H54 (cell line): ENCODE results near the gene EIF3F.

Experiments
- DNase-seq: peaks from one replicate; pipeline ENCODE4 v3.0.0; 2011; ENCODE audit warnings: low spot score, mixed read lengths; ENCODE audit not compliant: insufficient read length
- FAIRE-seq: peaks from 3 replicates; lab custom pipeline; 2011; peaks lifted over from hg19 to GRCh38; lab: Jason Lieb, UNC
- POLR2A ChIP-seq: IDR thresholded peaks from 2 replicates; pipeline ENCODE4 v1.6.1; 2011; ENCODE audit warnings: low read depth, mild to moderate bottlenecking, low read length

EIF3F gene

DNA sequence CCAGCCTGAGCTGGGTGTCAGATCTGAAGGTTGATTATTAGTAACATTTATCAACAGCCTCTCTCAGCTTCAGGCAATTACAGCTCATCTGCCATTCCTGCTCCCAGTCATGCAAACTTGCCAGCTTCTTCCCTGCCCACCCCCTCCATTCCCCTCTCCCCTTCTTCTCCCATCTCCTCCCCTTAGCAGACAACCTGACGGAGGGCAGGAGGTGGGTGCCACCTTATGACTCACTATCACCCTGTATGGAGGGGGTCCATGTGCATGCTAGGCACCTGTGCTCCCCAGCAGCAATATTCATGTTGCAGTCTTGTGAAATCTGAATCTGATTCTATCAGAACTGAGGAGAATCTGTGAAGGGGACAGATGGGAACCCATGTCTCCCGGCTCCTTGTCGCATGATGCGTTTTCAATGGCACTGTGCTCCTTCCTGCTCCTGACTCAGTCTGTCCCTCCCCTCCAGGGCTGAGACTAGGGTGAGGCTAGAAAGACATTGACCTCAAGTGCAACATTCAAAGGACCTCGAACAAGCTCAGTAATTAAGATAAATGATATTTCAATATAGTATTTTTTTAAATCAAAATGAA is 47.6 kb downstream of the EIF3F start:
- DNase-seq (no peak), FAIRE-seq (no peak)
- no peak for TF ChIP-seq POLR2A

DNA sequence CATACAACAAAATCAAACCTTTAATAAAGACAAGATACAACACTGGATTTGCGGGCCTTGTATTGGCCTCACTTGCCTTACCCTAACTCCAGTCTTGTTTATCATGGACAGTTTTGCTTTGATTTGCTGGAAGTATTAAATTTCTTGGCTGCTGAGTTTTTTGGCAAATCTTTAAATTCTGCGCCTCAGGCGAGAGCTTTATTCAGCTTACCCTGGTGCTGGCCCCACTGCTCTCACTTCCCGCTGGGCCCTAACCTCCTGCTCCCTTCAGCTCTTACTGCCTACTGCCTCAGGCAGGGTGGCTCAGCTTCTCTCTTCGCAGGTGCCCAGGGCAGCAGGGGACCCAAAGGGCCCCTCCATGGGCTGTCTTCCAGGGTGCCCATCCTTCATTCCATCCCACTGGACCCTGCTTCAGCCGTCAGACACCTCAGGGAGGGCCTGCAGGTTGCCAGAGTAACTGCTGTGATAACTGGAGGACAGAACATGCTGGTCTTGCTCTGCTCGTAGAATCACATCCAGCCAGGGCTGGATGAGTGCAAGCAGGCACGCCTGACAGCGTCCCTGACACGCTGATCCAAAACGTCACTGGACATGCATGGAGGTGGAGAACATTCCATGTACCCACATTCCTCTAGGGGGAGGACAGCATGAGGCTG is 48.2 kb downstream of the EIF3F start:
- no peak for TF ChIP-seq POLR2A
- DNase-seq (no peak), FAIRE-seq (no peak)

DNA sequence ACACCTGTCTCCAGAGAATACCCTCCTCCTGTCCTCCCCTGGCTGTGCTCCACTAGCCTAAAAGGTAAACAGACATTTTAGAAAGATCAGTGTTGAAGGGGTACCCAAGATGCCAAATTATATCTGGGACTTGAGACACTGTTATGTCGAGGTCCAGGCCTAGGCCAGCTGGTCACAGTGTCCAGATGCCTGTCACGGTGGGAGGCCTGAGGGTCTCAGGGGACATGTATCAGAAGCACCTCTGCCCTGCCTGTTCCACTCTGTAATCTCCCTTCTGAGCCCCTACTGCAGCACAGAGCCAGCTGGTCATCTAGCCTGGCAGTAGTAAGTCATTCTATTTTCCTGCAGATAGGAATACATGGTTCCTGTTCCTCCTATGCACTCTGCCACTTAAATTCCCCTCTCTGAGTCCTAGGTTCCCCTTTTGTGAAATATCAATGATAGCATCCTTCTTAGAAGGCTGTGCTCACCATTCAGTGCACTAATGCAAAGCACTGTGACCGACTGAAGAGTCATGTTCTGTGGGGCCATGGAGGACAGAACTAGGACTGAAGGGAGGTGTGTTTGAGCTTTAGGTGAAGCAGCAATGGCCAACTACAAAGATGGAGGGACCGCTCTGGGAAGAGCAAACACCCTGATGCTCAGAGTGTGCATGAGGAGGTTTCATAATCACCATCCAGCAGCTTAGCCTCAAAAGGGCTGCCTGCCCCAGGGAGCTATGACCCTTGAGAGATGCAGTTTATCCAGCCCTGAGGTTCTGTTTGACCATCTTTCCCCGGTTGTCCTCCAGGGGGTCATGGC is 49.1 kb downstream of the EIF3F start:
- FAIRE-seq (no peak), DNase-seq (no peak)
- TF ChIP-seq POLR2A, result no peak

DNA sequence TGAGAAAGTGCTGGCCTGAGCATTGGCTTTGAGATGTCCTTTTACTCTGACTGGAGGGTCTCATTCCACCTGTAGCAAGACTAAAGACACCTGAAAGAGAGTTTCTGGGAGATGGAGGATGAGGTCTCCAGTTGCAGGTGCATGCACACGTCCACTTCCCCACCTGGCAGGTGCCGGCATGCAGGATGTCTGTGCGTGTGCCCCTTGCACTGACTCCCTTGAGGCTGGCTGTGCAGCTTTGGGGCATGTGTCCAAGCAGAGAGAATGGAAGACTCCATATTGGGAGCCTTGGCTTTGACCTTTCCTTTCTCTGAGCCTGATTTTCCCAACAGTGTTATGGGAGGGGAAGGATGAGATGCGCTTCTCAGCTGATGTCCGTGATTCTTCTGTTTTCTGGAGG is 49.8 kb downstream of the EIF3F start:
- no peak for TF ChIP-seq POLR2A
- no peak for FAIRE-seq
- no peak for DNase-seq

DNA sequence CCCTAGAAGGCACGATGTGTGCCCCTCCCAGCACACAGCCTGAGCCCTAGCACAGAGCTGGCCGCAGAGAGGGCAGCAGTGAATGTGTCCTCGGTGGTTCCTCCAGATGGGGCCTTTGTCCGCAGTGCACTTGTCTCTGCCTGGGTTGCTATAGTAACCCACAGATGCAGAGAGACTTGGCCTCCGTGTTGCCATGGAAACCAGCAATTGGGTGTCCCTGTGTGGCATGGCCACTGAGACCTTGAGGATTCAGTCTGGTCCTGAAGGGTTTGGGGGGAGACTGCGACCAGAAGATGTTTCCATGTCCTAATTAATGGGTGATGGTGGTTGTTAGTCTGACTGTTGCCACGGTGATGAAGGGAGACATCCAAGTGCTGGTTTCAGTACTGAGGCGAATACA is 51.3 kb downstream of the EIF3F start:
- DNase-seq (no peak), FAIRE-seq (no peak)
- no peak for TF ChIP-seq POLR2A

DNA sequence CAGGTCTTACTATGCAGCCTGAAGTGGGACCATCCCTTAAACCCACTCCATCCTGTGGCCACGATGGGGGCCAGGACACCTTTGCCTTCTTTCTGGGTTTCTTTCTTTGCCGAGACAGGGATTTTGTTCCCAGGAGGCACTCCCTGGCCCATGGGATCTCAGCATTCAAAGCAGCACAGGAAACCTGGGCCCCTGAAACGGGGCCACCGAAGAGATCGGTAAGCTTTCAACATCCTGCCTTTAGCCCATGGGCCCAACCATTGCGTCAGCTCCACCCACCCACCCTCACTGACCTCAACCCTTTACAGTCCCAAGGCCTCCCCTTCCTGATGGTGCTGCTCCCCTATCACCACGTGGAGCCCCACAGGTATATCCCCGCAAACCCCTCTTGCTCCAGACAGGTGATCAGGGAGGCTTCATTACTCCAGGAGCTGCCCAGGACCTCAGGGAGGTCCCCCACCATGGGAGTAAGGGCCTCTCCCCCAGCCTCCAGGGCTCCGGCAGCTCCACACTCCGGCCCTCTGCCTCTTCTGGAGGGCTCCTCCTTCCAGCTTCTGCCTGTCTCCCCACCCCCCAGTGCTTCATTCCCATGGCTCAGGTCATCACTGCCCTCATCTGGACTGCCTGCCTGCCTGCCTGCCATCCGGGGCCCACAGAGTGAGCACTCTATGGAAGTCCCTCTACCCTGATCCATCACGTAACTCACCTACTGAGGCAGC is 51.8 kb downstream of the EIF3F start:
- TF ChIP-seq POLR2A, result no peak
- no peak for FAIRE-seq
- no peak for DNase-seq

DNA sequence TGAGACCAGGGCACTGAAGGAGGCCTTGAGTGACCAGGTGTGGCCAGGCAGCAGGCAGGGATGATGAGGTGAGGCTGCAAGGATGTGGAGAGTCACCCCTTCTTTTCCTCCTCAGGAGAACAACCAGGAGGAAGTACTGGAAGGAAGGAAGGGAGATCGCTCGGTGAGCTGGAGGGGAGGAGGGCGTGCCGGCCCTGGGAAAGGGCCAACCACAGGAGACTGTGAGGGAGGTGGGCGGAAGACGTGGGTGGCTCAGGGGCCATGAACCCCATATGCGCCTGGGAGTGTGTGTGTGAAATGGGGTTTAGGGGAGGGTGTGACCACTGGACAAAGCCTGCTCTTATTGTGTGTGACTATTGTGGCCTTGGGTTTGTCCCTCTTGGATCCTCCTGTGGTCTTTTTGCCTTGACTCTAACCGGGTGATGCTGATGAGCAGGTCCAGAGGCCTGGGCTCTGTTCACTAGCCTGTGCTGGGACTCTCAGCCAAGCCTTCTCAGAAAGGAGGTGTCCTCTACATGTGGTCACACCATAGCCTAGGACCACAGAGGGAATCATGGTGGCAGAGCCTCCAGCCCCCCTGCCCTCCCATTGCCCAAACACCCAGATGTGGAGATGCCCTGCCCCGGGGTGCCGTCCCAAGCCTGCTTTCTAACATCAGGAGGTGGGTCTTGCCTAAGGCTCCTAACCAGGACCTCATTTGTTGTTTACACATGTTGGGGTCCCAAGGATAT is 52.6 kb downstream of the EIF3F start:
- TF ChIP-seq POLR2A, result no peak
- no peak for FAIRE-seq

DNA sequence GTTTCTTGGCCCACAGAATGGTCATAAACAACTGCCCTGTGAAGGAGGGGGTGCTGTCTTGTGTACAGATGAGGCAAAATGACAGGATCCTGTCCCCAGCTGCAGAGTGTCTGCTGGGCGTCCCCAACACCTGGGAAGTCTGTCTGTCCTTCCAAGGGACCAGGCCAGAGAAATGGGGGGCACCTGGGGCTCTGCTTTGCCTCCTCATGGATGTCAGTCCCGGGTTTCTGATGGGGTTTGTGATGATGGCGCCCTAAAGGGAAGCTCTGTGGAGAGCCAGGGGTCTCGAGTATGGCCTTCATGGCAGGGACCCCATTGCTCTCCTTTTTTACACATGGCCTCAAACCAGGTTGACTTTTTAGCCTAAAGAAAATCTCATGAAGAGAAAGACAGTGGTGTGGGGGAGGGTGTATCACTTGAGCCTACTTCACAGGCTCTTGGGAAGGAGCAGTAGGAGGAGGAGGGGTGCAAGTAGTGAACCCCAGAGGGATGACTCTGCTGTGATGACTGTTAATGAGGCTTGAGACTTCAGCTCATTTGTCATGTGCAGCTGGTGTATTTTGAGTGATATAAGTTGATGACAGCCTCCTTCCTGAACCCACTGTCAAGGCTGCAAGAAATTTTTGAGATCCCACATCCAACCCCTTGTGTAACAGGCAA is 53.3 kb downstream of the EIF3F start:
- DNase-seq (no peak), FAIRE-seq (no peak)
- no peak for TF ChIP-seq POLR2A

More for the DNA sequence above, 52.6 kb downstream of the EIF3F start:
- DNase-seq, result no peak

DNA sequence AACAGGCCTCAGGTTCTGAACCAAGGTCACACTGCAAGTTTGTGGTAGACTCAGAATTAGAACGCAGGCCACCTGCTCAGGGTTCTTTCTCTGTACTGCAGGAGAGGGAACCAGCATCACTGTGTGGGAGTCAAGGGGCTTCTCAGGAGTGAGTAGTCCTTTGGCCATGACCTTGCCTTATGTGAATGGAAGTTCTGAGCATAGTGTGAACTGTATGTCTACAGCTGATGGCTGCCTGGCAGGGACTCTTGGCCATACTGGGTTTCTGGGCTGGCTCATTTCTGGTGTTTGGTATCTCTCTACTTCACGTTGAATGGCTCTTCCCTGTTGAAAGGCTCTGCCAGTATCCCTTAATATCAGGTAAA is 53.8 kb downstream of the EIF3F start:
- TF ChIP-seq POLR2A, result no peak
- no peak for FAIRE-seq
- DNase-seq, result no peak

DNA sequence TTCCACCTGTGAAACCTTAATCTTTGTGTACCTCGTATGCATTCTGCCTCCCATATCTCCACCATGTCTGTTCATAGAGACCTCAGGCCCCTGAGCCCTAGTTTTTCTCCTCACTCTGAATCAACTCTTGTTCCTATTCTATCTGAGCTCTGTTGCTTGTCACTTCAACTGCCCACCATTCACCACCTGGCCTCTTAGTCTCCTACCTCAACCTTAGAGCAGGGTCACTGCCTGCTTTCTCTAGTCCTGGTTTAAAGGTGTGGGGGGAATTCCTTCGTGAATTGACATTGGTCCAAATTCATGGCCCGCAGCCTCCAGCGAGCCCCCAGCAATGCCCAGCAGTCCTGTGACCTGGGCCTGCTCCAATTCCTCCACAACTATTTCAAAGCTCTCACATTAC is 54.4 kb downstream of the EIF3F start:
- TF ChIP-seq POLR2A, result no peak
- FAIRE-seq (no peak), DNase-seq (no peak)

DNA sequence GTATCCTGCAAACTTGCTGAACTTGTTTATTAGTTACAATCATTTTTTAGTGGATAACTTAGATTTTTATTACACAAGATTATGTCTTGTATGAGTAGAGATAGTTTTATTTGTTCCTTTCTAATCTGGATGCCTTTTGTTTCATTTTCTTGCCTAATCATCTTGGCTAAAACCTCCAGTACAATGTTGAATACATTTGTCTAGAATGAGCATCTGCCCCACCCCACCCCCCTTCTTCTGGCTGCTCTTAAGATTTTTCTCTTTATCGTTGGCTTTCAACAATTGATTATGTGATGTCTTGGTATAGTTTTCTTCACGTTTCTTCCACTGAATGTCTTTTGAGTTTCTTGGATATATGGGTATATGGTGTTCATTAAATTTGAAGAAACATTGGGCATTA is 56.6 kb downstream of the EIF3F start:
- DNase-seq (no peak), FAIRE-seq (no peak)
- no peak for TF ChIP-seq POLR2A

DNA sequence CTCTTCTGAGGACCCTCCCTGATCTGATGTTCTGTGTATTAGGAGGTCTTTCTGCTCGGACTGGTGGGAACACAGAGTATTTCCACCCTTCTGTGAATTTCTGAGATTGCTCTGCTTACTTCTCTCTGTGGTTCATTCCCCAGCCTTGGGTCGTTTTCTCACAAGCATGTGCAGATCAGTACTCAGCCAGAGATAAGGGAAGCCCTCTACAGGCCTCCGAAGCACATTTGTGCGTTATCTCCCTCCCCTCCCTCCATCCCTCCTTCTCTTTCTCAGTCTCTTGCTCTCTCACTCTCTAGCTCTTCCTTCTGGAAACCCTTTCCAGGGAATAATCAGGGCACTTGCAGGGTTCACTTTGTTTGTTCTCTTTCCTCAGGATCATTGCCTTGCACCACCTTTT is 58.7 kb downstream of the EIF3F start:
- DNase-seq, result no peak
- FAIRE-seq, result no peak
- TF ChIP-seq POLR2A, result no peak

DNA sequence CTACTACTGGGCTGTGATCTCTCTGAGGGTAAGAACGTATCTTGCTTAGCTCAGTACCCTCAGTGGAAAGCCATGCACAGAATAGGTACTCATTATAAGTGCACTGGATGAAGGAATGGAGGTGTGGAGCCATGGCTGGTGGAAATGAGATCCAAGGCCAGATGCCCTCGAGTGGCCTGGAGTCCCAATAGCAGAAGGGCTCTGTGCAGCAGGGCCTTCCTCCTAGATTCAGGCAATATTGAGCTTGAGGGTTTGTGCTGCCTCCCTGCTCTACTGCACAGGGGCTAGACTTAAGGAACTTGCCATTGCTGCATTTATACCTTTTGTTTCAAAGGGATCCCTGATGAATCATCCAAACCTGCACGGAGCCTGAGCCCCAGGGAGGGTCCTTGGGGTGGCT is 60.2 kb downstream of the EIF3F start:
- TF ChIP-seq POLR2A, result no peak
- FAIRE-seq (no peak), DNase-seq (no peak)
